HG03045 (cell line): ENCODE results near the gene PPP1CA.
"Not testable (repeated sequence)": the region's sequence is repeated elsewhere in the genome, so short reads cannot be mapped to it uniquely, and the experiment has no call there.

Source experiments
- ATAC-seq: cut with Tn5 transposase; IDR thresholded peaks from one replicate; pipeline ENCODE4 v1.9.1; 2021; ENCODE audit warnings: mild to moderate bottlenecking, moderate library complexity; ENCODE audit not compliant: unreplicated experiment

Gene PPP1CA

GRCh38 chr11:67435031-67435726 is 33.5 kb upstream of the PPP1CA start:
- no peak for ATAC-seq

GRCh38 chr11:67434395-67434881 is 32.8 kb upstream of the PPP1CA start:
- ATAC-seq = no peak

- ATAC-seq = no peak
Observed at GRCh38 chr11:67433536-67434394, 32.1 kb upstream of the PPP1CA start.

GRCh38 chr11:67432655-67433349 is 31.1 kb upstream of the PPP1CA start:
- no peak for ATAC-seq

GRCh38 chr11:67431346-67432249 is 29.9 kb upstream of the PPP1CA start:
- ATAC-seq = no peak

- no peak for ATAC-seq
Observed at GRCh38 chr11:67429722-67430121, 28.1 kb upstream of the PPP1CA start.

- no peak for ATAC-seq
Observed at GRCh38 chr11:67429038-67429668, 27.5 kb upstream of the PPP1CA start.

- ATAC-seq = peak; percentile 78
Observed at GRCh38 chr11:67428052-67429001, 26.7 kb upstream of the PPP1CA start, which contains the start of gene RPS6KB2. Gene RPS6KB2, plus strand, starts transcription at chr11:67428494. Its CDS starts 52 bp downstream, at chr11:67428546.

GRCh38 chr11:67427364-67427859 is 25.8 kb upstream of the PPP1CA start:
- ATAC-seq = not testable (repeated sequence)

GRCh38 chr11:67423891-67424613 is 22.4 kb upstream of the PPP1CA start:
- ATAC-seq = no peak

GRCh38 chr11:67423466-67423865 is 21.8 kb upstream of the PPP1CA start:
- no peak for ATAC-seq

- ATAC-seq = no peak
Observed at GRCh38 chr11:67422891-67423290, 21.2 kb upstream of the PPP1CA start.

- no peak for ATAC-seq
Observed at GRCh38 chr11:67421430-67422031, 19.9 kb upstream of the PPP1CA start.

- peak; percentile 82 for ATAC-seq
Observed at GRCh38 chr11:67420646-67421429, 19.2 kb upstream of the PPP1CA start.

GRCh38 chr11:67420147-67420645 is 18.5 kb upstream of the PPP1CA start:
- ATAC-seq = no peak

GRCh38 chr11:67419325-67420049 is 17.8 kb upstream of the PPP1CA start:
- no peak for ATAC-seq
